ENCODE results near the gene TP53I11.

Gene TP53I11

GRCh38 chr11:44912270-44912987, 38.3 kb downstream of the TP53I11 start:
- no peak for DNase-seq (ENCODE audit: low read depth)

- DNase-seq (ENCODE audit: low read depth), result peak; percentile 90
Measured at GRCh38 chr11:44911029-44911814, 39.5 kb downstream of the TP53I11 start.

- DNase-seq (ENCODE audit: low read depth), result no peak
Measured at GRCh38 chr11:44910591-44910990, 40.1 kb downstream of the TP53I11 start.

GRCh38 chr11:44909557-44909956, 41.1 kb downstream of the TP53I11 start:
- DNase-seq (ENCODE audit: low read depth), result no peak

GRCh38 chr11:44906649-44907048, 44.0 kb downstream of the TP53I11 start:
- DNase-seq (ENCODE audit: low read depth), result no peak

- no peak for DNase-seq (ENCODE audit: low read depth)
Measured at GRCh38 chr11:44905131-44905866, 45.4 kb downstream of the TP53I11 start.

- DNase-seq (ENCODE audit: low read depth), result no peak
Measured at GRCh38 chr11:44904261-44905020, 46.2 kb downstream of the TP53I11 start.

GRCh38 chr11:44903518-44903917, 47.2 kb downstream of the TP53I11 start:
- DNase-seq (ENCODE audit: low read depth), result no peak

GRCh38 chr11:44903035-44903434, 47.6 kb downstream of the TP53I11 start:
- no peak for DNase-seq (ENCODE audit: low read depth)

- DNase-seq (ENCODE audit: low read depth), result no peak
Measured at GRCh38 chr11:44901786-44902185, 48.9 kb downstream of the TP53I11 start.

GRCh38 chr11:44901120-44901633, 49.5 kb downstream of the TP53I11 start:
- DNase-seq (ENCODE audit: low read depth), result no peak

GRCh38 chr11:44899959-44900358, 50.7 kb downstream of the TP53I11 start:
- no peak for DNase-seq (ENCODE audit: low read depth)

GRCh38 chr11:44893846-44894617, 56.7 kb downstream of the TP53I11 start:
- DNase-seq (ENCODE audit: low read depth), result peak; percentile 55

GRCh38 chr11:44893308-44893822, 57.3 kb downstream of the TP53I11 start:
- DNase-seq (ENCODE audit: low read depth), result no peak

- no peak for DNase-seq (ENCODE audit: low read depth)
Measured at GRCh38 chr11:44892843-44893242, 57.8 kb downstream of the TP53I11 start.

- DNase-seq (ENCODE audit: low read depth), result no peak
Measured at GRCh38 chr11:44889266-44889665, 61.4 kb downstream of the TP53I11 start.

GRCh38 chr11:44887636-44888035, 63.0 kb downstream of the TP53I11 start:
- DNase-seq (ENCODE audit: low read depth), result no peak

GRCh38 chr11:44886790-44887140, 63.9 kb downstream of the TP53I11 start:
- DNase-seq (ENCODE audit: low read depth), result no peak

- no peak for DNase-seq (ENCODE audit: low read depth)
Measured at GRCh38 chr11:44885919-44886789, 64.5 kb downstream of the TP53I11 start.
